HEK293 (cell line): Measurements from ENCODE around the gene C1QTNF12.
A peak's percentile ranks its signal among the peaks of the same experiment; 100 is the strongest.

ENCODE experiments used
- KLF9 ChIP-seq: fragments of 450-650 bp; formaldehyde crosslinking; IDR thresholded peaks from 2 replicates; pipeline ENCODE4 v1.5.1; 2016; ENCODE audit warnings: missing biosample characterization, missing genetic modification characterization, low read depth
- ZNF600 ChIP-seq: fragments of 450-650 bp; formaldehyde crosslinking; IDR thresholded peaks from 2 replicates; pipeline ENCODE4 v1.5.1; 2016; ENCODE audit warnings: missing biosample characterization, missing genetic modification characterization
- ZNF843 ChIP-seq: fragments of 450-650 bp; formaldehyde crosslinking; IDR thresholded peaks from 2 replicates; pipeline ENCODE4 v1.5.1; 2016; ENCODE audit warnings: missing biosample characterization, missing genetic modification characterization
- TF ChIP-seq, protein P1 (sequence below): fragments of 450-650 bp; formaldehyde crosslinking; IDR thresholded peaks from 2 replicates; pipeline ENCODE4 v1.5.1; 2016; ENCODE audit warnings: missing biosample characterization, missing genetic modification characterization
- TF ChIP-seq, protein P2 (sequence below): fragments of 450-650 bp; formaldehyde crosslinking; IDR thresholded peaks from 2 replicates; pipeline ENCODE4 v1.5.1; 2016; ENCODE audit warnings: missing biosample characterization, missing genetic modification characterization

DNA sequence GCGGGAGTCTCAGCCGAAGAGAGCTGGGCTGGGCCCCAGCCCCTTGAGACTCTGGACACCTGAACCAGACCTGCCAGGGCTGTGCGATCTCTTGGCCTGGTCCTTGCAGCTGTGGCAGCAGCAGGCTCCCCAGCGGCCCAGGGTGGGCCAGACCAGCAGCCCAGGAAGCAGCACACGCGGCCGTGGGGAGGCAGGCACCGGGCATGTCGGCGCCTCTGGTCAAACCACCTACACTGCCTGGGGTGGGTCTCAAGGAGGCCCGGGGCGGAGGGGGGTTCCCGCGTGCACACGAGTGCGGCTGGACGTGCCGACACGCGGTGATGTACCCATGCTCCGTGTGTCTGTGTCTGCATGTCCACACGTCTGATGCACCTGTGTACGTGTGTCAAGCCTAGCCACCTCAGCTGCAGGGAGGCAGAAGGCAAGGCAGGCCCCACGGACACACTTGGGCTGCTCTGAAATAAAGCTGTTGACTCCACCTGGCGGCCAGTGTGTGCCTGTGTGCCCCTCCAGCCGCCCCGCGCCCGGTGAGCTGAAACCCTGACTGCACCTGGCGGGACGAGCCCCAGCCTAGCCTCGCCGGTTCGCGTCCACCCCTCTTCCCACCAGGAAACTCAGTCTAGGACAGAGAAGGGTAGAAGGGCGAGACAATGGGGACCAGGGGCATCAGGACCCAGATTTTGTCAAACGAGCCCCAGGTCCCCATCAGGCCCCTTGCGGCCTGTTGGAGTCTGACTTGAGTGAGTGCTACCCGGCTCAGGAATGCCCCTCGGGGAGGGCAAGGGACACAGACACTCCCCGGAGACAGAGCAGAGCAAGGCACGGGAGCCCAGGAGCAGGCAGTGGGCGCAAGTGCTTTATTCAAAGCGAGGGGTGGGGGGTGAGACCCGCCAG lies 45.3 kb upstream of the C1QTNF12 start:
- TF ChIP-seq ZNF843 (tag by site-specific recombination) (no peak; the same call in 1 of the 2 replicates), ZNF600 (tag by site-specific recombination) (peak; percentile 53; the same call in 1 of the 2 replicates), KLF9 (no peak)
- TF ChIP-seq, protein P1, sequence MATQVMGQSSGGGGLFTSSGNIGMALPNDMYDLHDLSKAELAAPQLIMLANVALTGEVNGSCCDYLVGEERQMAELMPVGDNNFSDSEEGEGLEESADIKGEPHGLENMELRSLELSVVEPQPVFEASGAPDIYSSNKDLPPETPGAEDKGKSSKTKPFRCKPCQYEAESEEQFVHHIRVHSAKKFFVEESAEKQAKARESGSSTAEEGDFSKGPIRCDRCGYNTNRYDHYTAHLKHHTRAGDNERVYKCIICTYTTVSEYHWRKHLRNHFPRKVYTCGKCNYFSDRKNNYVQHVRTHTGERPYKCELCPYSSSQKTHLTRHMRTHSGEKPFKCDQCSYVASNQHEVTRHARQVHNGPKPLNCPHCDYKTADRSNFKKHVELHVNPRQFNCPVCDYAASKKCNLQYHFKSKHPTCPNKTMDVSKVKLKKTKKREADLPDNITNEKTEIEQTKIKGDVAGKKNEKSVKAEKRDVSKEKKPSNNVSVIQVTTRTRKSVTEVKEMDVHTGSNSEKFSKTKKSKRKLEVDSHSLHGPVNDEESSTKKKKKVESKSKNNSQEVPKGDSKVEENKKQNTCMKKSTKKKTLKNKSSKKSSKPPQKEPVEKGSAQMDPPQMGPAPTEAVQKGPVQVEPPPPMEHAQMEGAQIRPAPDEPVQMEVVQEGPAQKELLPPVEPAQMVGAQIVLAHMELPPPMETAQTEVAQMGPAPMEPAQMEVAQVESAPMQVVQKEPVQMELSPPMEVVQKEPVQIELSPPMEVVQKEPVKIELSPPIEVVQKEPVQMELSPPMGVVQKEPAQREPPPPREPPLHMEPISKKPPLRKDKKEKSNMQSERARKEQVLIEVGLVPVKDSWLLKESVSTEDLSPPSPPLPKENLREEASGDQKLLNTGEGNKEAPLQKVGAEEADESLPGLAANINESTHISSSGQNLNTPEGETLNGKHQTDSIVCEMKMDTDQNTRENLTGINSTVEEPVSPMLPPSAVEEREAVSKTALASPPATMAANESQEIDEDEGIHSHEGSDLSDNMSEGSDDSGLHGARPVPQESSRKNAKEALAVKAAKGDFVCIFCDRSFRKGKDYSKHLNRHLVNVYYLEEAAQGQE (tag by site-specific recombination) = 0 out of 2 replicates have a peak, but pooled peaks have one; percentile 12
- TF ChIP-seq, protein P2, sequence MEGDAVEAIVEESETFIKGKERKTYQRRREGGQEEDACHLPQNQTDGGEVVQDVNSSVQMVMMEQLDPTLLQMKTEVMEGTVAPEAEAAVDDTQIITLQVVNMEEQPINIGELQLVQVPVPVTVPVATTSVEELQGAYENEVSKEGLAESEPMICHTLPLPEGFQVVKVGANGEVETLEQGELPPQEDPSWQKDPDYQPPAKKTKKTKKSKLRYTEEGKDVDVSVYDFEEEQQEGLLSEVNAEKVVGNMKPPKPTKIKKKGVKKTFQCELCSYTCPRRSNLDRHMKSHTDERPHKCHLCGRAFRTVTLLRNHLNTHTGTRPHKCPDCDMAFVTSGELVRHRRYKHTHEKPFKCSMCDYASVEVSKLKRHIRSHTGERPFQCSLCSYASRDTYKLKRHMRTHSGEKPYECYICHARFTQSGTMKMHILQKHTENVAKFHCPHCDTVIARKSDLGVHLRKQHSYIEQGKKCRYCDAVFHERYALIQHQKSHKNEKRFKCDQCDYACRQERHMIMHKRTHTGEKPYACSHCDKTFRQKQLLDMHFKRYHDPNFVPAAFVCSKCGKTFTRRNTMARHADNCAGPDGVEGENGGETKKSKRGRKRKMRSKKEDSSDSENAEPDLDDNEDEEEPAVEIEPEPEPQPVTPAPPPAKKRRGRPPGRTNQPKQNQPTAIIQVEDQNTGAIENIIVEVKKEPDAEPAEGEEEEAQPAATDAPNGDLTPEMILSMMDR (tag by site-specific recombination) = peak; percentile 91
